ENCODE measurements around the gene LPIN2. TPM values are rescaled to one million over a fixed set of nuclear protein-coding genes. Genes with fewer than 3 reads are reported as not detected.
"Not testable (repeated sequence)": the region's sequence is repeated elsewhere in the genome, so short reads cannot be mapped to it uniquely, and the experiment has no call there.

Gene LPIN2
- total RNA-seq, 1 experiment from 2014 or later = 16.7 TPM

- H3K36me3 ChIP-seq = peaks cover 14% of the 10 kb centered on the region
- no peaks in the 10 kb centered on the region for H3K4me1 ChIP-seq
- no peak overlapping the region for H3K4me3 ChIP-seq
- DNase-seq = no peak
- H3K27ac ChIP-seq = no peak overlapping the region
- H3K9me3 ChIP-seq (replicated peaks) = peaks cover 6% of the 10 kb centered on the region
- no peaks in the 10 kb centered on the region for H3K27me3 ChIP-seq
These were observed 7.5 kb downstream of the LPIN2 start for GRCh38 chr18:3005462-3005861.

DNA sequence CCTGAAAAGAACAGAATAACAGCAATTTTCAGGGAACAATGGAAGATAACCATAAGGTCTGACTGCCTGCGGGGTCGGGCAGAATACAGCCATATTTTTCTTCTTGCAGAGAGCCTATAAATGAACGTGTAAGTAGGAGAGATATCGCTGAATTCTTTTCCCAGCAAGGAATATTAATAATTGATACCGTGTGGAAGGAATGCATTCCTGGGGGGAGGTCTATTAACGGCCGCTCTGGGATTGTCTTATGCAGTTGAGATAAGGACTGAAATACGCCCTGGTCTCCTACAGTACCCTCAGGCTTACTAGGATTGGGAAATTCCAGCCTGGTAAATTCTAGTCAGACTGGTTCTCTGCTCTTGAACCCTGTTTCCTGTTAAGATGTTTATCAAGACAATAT lies 9.2 kb downstream of the LPIN2 start:
- H3K36me3 ChIP-seq = peaks cover 14% of the 10 kb centered on the region
- DNase-seq; H3K4me3 ChIP-seq; H3K27ac ChIP-seq; H3K9me3 ChIP-seq (replicated peaks); H3K27me3 ChIP-seq; H3K4me1 ChIP-seq: not testable (repeated sequence)

GRCh38 chr18:3002732-3003131 lies 10.2 kb downstream of the LPIN2 start:
- DNase-seq = no peak
- Histone ChIP-seq H3K4me3 (no peak overlapping the region), H3K27ac (no peak overlapping the region), H3K4me1 (no peaks in the 10 kb centered on the region), H3K9me3 (replicated peaks) (peaks cover 6% of the 10 kb centered on the region), H3K36me3 (peaks cover 14% of the 10 kb centered on the region), H3K27me3 (no peaks in the 10 kb centered on the region)

- Histone ChIP-seq H3K27ac (no peak overlapping the region), H3K27me3 (no peaks in the 10 kb centered on the region), H3K9me3 (replicated peaks) (peaks cover 2% of the 10 kb centered on the region), H3K36me3 (peaks cover 5% of the 10 kb centered on the region), H3K4me1 (no peaks in the 10 kb centered on the region), H3K4me3 (no peak overlapping the region)
- no peak for DNase-seq
These were observed 14.3 kb downstream of the LPIN2 start for GRCh38 chr18:2998644-2999043.

DNA sequence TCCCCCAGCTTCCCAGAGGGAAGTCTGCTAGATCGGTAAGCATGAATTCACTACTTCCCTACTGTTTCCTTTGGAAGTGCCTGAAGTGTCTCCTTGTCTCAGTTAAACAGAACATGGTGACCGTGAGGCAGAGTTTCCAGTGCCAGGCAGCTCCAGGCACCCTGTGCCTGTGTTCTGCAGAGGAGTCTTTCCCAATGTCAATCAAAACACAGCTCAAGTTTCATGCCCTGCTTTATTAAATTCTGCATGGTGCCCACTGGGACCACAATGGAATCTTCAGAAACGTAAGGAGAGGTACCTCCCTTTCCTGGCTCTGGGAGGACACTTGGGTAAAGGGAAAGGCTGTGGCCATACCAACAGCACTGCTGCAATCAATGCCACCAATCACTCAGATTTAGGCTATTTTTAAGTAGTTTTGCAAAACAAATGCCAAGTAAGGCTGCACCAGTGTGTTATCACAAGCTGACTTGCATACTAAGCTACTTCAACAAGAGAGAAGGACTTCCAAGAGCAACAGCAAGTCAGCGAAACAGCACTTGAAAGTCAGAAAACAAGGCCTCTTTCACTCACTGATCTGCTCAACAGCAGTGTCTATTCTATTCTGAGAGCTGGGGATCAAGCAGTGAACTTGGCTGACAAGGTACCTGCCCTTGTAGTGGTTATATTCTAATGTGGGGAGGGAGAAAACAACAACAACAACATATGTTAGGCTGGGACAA lies 14.9 kb downstream of the LPIN2 start:
- Histone ChIP-seq H3K9me3 (replicated peaks) (no peaks in the 10 kb centered on the region), H3K36me3 (peaks cover 2% of the 10 kb centered on the region), H3K27ac (no peak overlapping the region), H3K27me3 (no peaks in the 10 kb centered on the region), H3K4me1 (no peaks in the 10 kb centered on the region), H3K4me3 (no peak overlapping the region)
- no peak for DNase-seq

DNA sequence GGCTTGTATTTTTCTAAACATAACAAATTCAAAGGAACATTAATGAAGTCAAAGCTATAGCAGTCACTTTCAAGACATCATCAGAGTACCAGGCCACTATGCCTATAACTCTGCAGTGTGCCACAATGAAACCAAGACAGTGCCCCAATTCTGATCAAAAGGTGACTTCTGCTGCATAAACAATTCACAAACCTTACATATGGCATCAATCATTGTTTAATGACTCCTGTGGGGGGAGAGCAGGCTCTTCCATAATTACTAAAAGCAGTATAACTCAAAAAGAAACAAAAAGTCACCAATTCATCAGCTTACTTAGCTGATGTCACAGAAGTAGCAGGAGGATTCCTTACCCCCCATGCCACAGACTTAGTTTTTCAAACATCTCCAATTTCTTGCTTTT lies 15.5 kb downstream of the LPIN2 start:
- H3K36me3 ChIP-seq = no peaks in the 10 kb centered on the region; the same call in 1 of the 2 replicates
- no peak overlapping the region for H3K27ac ChIP-seq
- H3K9me3 ChIP-seq (replicated peaks) = no peaks in the 10 kb centered on the region
- H3K4me1 ChIP-seq = no peaks in the 10 kb centered on the region
- H3K4me3 ChIP-seq = no peak overlapping the region
- no peaks in the 10 kb centered on the region for H3K27me3 ChIP-seq
- no peak for DNase-seq

DNA sequence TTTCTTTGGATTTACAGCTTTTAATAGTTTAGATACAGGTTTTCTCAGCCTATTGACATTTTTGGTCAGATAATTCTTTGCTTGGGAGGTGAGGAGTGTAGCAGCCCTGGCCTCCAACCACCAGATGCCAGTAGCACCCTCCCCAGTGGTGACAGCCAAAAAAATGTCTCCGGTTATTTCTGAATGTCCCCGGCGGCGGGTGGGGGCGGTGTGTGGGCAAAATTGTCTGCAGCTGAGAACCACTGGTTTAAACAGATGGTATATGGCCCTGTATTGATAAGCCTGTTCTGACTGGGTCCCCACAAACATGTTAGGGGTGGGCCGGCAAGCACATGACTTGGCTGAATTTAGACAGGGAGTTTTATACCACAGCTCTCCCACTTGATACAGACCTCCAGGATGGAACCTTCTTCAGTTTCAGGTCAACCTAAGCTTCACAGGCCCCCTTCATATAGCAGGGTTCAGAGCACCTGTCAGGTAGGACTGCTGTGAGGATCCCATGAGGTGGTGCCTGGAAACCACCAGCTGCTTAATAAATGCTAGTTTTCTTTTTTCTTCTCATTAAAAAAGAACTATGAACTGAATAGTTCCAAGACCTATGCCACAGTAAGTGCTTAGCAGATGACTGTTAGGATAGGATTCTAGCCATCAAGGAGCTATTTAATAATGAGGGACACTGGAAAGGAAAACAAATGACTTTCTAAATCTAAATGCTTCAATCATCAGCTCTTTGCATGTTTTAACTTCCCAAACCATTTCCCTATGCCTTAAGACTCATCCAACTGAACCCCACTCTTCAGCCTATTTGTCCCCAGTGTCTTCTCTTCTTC lies 18.1 kb downstream of the LPIN2 start:
- H3K4me3 ChIP-seq = no peak overlapping the region
- H3K36me3 ChIP-seq = no peaks in the 10 kb centered on the region
- no peaks in the 10 kb centered on the region for H3K9me3 ChIP-seq (replicated peaks)
- H3K4me1 ChIP-seq = no peaks in the 10 kb centered on the region
- H3K27me3 ChIP-seq = no peaks in the 10 kb centered on the region
- no peak overlapping the region for H3K27ac ChIP-seq
- DNase-seq = no peak

DNA sequence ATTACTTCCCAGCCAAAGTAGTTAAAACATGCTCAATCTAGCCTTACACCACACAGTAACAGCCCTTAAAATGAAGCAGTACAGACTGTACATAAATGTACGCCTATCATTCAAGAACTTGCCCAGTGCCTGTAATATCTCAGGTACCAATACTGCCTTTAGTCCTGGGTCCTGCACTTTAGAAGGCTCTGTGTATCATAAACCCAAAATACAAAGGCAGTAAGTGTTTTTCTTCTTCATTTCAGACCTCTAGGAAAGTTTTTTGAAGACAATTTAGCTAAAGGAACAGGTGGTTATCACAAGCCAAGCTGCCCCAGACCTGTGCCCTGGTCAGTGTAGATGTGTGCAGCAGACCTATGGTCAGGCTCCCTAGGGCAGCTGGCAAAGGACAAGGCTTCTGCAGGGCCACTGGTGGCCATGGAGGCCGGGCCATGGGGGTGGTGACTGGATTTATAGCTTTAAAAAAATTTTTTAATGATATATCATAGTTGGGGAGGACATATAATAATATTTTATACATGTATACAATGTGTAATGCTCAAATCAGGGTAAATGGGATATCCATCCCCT lies 18.8 kb downstream of the LPIN2 start:
- H3K4me3 ChIP-seq = no peak overlapping the region

DNA sequence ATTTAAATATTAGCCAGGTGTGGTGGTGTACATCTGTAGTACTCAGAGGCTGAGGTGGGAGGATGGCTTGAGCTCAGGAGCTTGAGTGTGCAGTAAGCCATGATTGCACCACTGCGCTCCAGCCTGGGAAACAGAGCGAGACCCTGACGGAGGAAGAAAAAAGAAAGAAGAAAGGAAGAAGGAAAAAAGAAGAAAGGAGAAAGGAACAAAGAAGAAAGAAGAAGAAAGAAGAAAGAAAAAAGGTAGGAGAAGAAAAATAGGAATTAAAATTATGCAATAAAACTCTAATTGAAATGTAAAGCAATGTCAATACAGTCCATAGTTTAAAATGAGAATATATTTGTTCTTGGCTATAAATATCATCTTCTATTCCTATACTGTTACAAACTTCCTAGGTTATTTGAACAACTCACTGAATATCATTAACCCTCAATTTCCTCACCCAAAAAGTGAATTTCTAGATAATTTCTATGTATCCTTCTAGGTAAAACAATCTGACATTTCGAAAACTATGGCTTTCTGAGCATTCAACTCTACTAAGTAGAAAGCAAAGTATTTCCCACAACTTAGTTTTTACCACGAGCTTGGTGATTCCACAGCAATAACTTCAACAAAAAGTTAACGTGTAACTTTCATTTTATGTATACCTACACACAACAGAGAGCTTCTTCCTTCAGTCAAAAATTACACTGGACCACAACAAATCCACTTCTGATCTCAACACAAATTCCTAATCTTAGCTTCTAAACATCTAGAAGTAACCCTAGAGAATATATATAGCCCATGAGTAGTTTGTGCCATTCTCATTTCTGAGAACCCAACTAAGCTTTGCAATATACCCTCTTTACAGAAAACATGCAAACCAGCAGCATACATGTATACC lies 19.7 kb downstream of the LPIN2 start:
- DNase-seq = no peak
- no peaks in the 10 kb centered on the region for H3K27me3 ChIP-seq
- no peaks in the 10 kb centered on the region for H3K4me1 ChIP-seq
- no peaks in the 10 kb centered on the region for H3K36me3 ChIP-seq
- H3K27ac ChIP-seq = no peak overlapping the region
- no peak overlapping the region for H3K4me3 ChIP-seq
- no peaks in the 10 kb centered on the region for H3K9me3 ChIP-seq (replicated peaks)

More for the DNA sequence above, 18.8 kb downstream of the LPIN2 start:
- Histone ChIP-seq H3K36me3 (no peaks in the 10 kb centered on the region), H3K27ac (no peak overlapping the region), H3K27me3 (no peaks in the 10 kb centered on the region), H3K4me1 (no peaks in the 10 kb centered on the region), H3K9me3 (replicated peaks) (no peaks in the 10 kb centered on the region)
- DNase-seq = no peak

DNA sequence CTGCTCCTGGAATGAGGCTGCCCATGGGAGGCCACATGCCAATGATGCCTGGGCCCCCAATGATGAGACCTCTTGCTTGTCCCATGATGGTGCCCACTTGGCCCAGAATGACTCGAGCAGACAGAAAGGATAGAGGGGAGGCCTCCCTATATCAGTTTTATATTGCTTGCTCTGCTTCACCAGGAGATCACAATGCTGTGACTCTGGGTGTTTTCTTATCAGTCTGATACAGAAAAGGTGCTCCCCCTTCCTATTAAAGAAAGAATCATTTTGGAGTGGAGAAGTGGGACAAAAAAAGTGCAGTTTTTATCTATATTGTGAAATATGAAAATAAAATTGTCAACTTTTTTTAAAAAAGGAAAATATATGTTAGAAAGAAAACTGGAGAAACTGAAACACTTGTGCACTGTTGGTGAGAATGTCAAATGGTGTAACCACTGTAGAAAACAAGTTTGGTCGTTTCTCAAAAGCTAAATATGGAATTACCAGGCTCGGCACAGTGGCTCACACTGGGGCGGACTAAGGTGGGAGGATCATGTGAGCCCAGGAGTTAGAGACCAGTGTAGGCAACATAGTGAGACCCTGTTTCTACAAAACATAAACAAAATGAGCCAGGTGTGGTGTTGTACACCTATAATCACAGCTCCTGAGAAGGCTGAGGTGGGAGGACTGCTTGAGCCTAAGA lies 21.8 kb downstream of the LPIN2 start:
- no peak overlapping the region for H3K27ac ChIP-seq
- no peaks in the 10 kb centered on the region for H3K36me3 ChIP-seq
- no peaks in the 10 kb centered on the region for H3K27me3 ChIP-seq
- H3K4me1 ChIP-seq = no peaks in the 10 kb centered on the region
- no peak overlapping the region for H3K4me3 ChIP-seq
- H3K9me3 ChIP-seq (replicated peaks) = no peaks in the 10 kb centered on the region
- DNase-seq = no peak

GRCh38 chr18:2987876-2988790 lies 24.8 kb downstream of the LPIN2 start:
- DNase-seq = no peak
- Histone ChIP-seq H3K27me3 (no peaks in the 10 kb centered on the region), H3K36me3 (no peaks in the 10 kb centered on the region), H3K27ac (no peak overlapping the region), H3K4me3 (no peak overlapping the region), H3K4me1 (no peaks in the 10 kb centered on the region), H3K9me3 (replicated peaks) (no peaks in the 10 kb centered on the region)

DNA sequence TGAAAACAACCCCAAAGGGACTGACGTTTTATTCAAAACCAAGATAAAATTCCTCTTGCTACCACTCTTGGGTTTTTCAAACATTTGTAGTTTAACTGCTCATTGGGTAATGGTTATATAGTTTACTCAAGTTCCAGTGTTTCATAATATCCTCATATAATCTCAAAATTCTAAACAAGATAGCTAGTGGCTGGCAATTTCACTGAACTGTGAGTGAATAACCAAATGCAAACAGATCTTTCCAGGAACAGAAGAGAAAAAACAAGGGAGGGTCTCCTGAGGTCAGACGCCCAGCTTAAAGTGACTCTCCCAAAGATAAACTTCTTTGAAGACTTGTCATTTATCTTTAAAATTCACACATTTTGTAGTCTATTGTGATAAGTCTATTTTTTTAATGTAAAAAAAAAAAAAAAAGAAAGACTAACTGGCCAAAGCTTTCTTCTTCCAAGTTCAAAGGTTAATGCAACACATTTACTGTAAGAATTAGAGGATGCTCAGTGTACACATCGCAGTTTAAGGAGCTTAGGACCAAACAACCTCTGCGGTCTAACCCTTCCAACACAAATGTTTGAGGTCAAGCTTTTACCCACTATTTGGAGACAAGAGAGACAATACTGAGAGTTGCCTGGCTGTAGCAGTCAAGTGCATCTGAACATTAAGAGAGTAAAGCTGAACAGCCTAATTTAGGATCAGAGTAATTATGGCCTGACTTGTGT lies 26.6 kb downstream of the LPIN2 start:
- no peak for DNase-seq
- Histone ChIP-seq H3K4me3 (no peak overlapping the region), H3K27me3 (no peaks in the 10 kb centered on the region), H3K4me1 (no peaks in the 10 kb centered on the region), H3K36me3 (no peaks in the 10 kb centered on the region), H3K9me3 (replicated peaks) (no peaks in the 10 kb centered on the region), H3K27ac (no peak overlapping the region)

DNA sequence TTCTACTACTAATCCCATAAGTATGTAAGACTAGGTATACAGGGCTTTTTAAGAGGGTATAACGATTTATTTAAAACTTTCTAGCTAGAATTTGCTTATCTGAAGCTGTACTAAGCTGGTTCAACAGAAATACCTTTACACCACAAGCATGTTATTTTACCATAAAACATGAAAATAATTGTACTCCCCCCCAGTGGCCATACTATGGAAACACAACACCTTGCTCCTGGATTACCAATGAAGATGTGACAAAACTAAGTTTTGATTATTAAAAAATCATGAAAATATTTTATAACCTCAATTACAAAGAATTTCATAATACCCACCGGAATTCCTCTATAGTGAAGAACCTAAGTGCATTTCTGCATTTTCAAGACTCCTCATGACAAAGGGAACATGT lies 27.3 kb downstream of the LPIN2 start:
- peak in 1 of 2 experiments; percentile 12 for DNase-seq
- H3K4me3 ChIP-seq = no peak overlapping the region
- H3K27me3 ChIP-seq = no peaks in the 10 kb centered on the region
- H3K9me3 ChIP-seq (replicated peaks) = no peaks in the 10 kb centered on the region
- no peaks in the 10 kb centered on the region for H3K36me3 ChIP-seq
- no peaks in the 10 kb centered on the region for H3K4me1 ChIP-seq
- H3K27ac ChIP-seq = no peak overlapping the region
